GM18867 (cell line): Measurements from ENCODE around the gene AMBN.

Source experiments
- ATAC-seq: cut with Tn5 transposase; IDR thresholded peaks from one replicate; pipeline ENCODE4 v1.9.1; 2021; ENCODE audit warnings: mild to moderate bottlenecking, moderate library complexity; ENCODE audit not compliant: unreplicated experiment

The AMBN gene

GRCh38 chr4:70591955-70592582 is at the start of gene AMBN:
Gene AMBN, plus strand, starts transcription at chr4:70592256. Its CDS starts 103 bp downstream, at chr4:70592359.
- no peak for ATAC-seq

- peak; percentile 76 for ATAC-seq
Measured at GRCh38 chr4:70544279-70544868, 47.7 kb upstream of the AMBN start.

GRCh38 chr4:70556856-70557255 is 35.2 kb upstream of the AMBN start:
- no peak for ATAC-seq

- ATAC-seq = peak; percentile 73
Measured at GRCh38 chr4:70559211-70559830, 32.7 kb upstream of the AMBN start.

- ATAC-seq = no peak
Measured at GRCh38 chr4:70559924-70560323, 32.1 kb upstream of the AMBN start.

- ATAC-seq = no peak
Measured at GRCh38 chr4:70564033-70564432, 28.0 kb upstream of the AMBN start.

- ATAC-seq = no peak
Measured at GRCh38 chr4:70570796-70571195, 21.3 kb upstream of the AMBN start.

GRCh38 chr4:70571772-70572171 is 20.3 kb upstream of the AMBN start:
- ATAC-seq = no peak

- no peak for ATAC-seq
Measured at GRCh38 chr4:70575964-70576363, 16.1 kb upstream of the AMBN start.

GRCh38 chr4:70577220-70577927 is 14.7 kb upstream of the AMBN start:
- ATAC-seq = no peak

GRCh38 chr4:70581980-70582379 is 10.1 kb upstream of the AMBN start:
- ATAC-seq = no peak

GRCh38 chr4:70583952-70584834 is 7.9 kb upstream of the AMBN start:
- no peak for ATAC-seq

- no peak for ATAC-seq
Measured at GRCh38 chr4:70586841-70587240, 5.2 kb upstream of the AMBN start.

- peak; percentile 99 for ATAC-seq
Measured at GRCh38 chr4:70589785-70590184, 2.3 kb upstream of the AMBN start.

- no peak for ATAC-seq
Measured at GRCh38 chr4:70594196-70594595, 2.1 kb downstream of the AMBN start.

- no peak for ATAC-seq
Measured at GRCh38 chr4:70600305-70600704, 8.2 kb downstream of the AMBN start.

- no peak for ATAC-seq
Measured at GRCh38 chr4:70600977-70601376, 8.9 kb downstream of the AMBN start.

- ATAC-seq = peak; percentile 99
Measured at GRCh38 chr4:70601422-70602039, 9.5 kb downstream of the AMBN start.

- no peak for ATAC-seq
Measured at GRCh38 chr4:70603856-70604255, 11.8 kb downstream of the AMBN start.

- ATAC-seq = no peak
Measured at GRCh38 chr4:70606459-70606858, 14.4 kb downstream of the AMBN start.
